Right renal pelvis (tissue), 4 donors: ENCODE measurements around the gene NFATC2. TPM values are rescaled to one million over a fixed set of nuclear protein-coding genes. Genes with fewer than 3 reads are reported as not detected.

ENCODE experiments used
- DNase-seq, 4 donors: peaks; one replicate each; pipeline ENCODE4 v3.0.0-alpha.2; 2013; ENCODE audit warnings: low read depth in 4 of 4, low spot score in 3 of 4, missing footprints in 1 of 4
- polyA plus RNA-seq, 4 donors: library from polyadenylated mRNA; unstranded; fragments of 120-200 nt; gene quantifications; one replicate each; pipeline ENCODE4 v1.2.1, GENCODE V29; 2013; ENCODE audit not compliant: insufficient read length in 4 of 4

NFATC2 gene
- polyA plus RNA-seq, 4 donors, result 1.7 to 2.7 (median 1.7) TPM

DNA sequence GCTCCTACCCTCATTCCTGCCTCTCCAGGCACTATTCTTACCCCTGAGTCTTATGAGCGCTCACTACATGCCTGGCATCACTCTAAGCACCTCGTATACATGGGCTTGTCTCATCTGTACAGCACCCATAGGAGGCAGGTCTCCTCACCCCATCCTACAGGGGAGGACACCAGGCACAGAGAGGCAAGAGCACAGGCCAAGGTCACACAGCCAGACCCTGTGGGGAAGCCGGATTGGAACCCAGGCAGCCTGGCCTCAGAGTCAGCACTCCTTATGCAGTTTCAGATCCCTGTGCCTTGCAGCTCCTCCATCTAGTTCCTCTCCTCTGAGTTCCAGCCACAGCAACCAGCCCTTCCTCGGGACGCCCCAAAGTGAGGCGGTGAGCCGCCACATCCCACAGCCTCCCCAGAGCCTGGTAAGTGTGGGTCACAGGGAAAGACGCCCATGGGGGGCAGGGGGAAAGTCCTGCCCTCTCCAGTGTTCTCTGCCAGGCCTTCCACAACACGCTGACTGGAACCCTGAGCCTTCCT, 103.3 kb downstream of the NFATC2 start:
- no peak for DNase-seq

GRCh38 chr20:51438136-51438535, 104.4 kb downstream of the NFATC2 start:
- no peak for DNase-seq

DNA sequence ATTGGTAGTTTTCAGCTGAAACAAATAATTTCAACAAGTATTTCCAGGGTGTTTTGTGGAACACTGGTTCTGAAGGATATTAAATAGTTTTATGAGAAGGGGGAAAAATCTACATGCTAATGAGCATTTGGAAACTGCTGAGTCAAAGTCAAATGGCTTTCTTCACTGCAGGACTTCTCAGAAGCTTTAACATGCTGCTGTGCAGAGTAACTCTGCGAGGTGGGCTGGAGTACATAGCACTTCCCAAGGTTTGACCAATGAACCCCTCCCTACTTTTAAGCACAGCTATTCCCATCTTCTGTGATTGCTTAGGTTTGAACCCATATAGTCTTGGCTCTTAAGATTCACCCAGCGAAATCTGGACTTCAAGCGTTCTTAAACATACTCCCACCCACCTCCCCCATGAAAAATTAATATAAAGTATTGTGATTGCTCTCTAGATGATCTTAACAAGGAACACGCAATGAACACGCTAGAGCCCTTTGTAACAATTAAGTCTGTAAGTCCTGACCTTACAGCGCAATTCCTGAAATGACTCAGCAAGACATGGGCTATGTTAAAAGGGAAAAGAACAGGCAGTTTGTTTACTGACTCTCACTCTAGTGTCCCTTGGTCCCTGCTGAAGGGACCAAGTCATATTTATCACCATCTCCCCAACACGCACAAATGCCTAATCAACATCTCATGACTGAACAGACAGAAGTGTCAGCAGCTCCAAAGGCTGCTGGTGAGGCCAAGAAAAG, 105.2 kb downstream of the NFATC2 start:
- DNase-seq, result no peak

DNA sequence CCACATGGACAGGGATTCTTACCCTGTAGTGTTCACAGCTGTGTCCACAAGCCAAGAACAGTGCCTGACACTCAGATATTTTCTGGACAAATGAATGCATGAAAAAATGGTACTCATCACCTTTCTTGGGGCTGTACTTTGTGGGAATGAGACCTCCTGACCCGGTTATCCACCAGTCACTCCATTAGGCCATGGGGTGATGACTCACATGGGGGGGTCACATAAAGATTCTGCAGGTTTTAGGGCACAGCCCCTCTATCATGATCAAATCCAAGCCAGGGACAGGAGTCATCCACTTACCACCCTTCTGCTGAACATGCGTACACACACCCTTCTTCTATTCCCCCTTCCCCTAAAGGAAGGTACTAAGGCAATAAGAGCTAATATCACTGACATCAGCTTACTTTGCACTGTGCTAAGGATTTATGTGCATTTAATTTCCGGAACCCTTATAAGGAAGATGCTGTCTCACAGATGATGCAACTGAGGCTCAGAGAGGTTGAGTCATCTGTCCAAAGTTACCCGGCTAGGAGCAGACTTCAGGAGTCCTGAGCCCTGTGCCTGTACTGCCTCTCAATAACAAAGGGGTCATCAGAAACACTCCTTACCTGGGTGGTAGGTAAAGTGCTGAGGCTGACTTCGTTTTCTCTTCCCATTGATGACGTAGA, 107.8 kb downstream of the NFATC2 start:
- no peak for DNase-seq

- no peak for DNase-seq
Measured at GRCh38 chr20:51434026-51434425, 108.5 kb downstream of the NFATC2 start.

DNA sequence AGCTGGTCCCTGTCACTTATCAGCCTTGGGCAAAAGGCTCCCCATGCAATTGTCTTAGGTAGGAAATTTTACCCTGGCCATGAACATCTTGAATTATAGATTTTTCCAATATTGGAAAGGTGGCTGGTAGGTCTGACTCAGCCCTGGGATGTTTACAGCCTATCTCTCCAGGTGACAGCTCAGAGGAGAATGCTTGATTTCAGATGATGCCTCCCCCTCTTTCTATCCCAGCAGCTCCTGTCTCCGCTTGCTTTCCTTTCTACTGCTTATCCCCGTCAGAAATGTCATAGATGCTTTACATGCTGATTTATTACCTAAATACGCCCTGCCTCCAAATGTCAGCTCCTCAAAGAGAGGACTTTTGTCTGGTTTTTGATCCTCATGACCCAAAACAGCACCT, 109.6 kb downstream of the NFATC2 start:
- no peak for DNase-seq

DNA sequence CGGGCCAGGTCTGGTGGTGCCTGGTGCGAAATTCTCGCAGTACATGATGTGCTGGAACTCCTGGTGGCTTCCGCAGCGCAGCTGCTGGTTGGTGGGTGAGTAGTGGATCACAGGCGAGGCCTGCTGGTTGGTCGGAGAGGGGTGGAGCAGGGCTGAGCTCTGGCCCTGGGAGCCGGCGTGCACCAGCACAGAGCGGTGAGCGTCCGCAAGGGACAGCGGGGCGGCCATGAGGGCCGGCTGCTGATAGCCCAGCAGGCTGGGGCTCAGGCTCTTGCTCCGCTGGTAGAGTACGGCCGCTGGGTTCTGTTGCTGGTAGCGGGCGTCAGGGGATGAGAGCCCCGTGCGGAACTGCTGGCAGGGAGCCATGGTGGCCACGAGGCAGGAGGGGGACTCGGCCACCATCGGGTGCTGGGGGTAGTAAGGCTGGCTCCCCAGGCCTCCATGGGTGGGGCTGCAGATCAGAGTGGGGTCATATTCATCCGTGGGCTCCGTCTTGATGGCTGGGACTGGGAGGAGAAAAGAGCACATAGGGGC, 110.2 kb downstream of the NFATC2 start:
- no peak for DNase-seq

GRCh38 chr20:51431321-51431720, 111.2 kb downstream of the NFATC2 start:
- no peak for DNase-seq

GRCh38 chr20:51430198-51430950, 112.1 kb downstream of the NFATC2 start:
- DNase-seq, result no peak

DNA sequence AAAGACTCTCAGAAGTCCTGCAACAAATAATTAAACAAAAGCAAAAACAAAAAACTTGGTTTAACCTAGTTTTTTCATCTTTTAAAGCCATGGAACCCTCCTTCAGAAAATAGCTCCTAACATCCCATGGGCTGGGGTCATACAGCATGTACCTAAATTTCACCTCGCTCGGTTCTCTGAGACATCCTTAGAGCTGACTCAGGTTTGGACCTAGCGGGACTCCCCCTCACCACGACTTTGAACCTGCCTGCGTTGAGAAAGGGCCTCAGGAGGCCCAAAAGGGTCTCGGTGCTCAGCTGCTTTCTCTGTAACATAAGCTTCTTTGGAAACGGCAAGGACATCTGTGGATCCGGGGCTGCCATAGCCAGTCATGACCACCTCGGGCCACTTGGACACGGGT, 112.8 kb downstream of the NFATC2 start:
- no peak for DNase-seq

DNA sequence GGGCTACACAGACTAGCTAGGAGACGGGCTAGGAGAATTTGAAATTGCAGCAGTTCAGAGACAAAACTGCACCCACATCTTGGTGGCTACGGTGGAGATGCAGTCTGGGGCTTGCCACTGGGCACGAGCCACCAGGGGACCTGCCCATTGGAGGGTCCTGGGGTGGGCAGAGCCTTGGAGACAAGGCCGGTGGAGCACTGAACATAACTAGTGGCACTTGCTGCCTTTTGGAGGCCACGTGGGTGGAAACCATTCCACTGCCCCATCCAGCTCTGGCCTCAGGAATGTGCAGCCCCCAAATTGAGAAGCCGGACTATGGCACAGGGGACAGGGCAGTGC, 113.4 kb downstream of the NFATC2 start:
- DNase-seq, result no peak

DNA sequence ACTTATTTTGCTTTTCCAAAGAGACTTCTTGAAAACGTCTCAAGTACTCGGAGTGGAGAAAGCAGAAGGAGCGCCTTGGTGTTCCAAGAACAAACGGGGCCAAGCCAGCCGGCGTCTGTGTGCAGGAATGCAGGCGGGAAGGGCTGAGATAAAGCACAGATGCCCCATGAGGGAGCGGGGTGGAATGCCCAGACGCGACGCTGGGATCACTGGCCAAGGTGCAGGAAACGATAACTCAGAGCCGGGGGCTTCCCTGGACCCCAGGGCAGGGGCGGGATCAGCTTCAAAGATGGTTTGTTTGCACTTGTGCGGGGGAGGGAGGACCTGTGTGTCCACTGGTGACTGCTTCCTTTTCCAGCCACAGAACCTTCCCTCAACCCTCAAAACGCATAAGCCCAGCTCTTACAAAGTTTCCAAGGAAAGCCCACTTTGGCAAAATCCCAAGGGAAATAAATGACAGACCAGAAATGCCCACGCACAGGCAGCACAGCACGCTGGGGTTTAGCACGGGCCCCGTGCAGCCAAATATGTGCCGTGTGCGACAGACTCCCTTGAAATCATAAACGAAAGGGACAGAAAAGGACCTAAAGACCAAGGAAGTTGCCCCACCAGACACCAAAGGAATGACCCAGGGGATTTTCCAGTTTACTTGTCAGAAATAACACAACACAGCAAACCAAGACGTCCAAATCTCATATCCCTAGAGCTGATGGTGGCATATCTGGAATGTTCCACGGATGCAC, 113.9 kb downstream of the NFATC2 start:
- DNase-seq, result peak in 2 of 4 donors; percentile 19 to 25

GRCh38 chr20:51427651-51428291, 114.7 kb downstream of the NFATC2 start:
- no peak for DNase-seq

- no peak for DNase-seq
Measured at GRCh38 chr20:51426718-51427650, 115.5 kb downstream of the NFATC2 start.

- DNase-seq, result no peak
Measured at GRCh38 chr20:51425347-51426106, 117.0 kb downstream of the NFATC2 start.

DNA sequence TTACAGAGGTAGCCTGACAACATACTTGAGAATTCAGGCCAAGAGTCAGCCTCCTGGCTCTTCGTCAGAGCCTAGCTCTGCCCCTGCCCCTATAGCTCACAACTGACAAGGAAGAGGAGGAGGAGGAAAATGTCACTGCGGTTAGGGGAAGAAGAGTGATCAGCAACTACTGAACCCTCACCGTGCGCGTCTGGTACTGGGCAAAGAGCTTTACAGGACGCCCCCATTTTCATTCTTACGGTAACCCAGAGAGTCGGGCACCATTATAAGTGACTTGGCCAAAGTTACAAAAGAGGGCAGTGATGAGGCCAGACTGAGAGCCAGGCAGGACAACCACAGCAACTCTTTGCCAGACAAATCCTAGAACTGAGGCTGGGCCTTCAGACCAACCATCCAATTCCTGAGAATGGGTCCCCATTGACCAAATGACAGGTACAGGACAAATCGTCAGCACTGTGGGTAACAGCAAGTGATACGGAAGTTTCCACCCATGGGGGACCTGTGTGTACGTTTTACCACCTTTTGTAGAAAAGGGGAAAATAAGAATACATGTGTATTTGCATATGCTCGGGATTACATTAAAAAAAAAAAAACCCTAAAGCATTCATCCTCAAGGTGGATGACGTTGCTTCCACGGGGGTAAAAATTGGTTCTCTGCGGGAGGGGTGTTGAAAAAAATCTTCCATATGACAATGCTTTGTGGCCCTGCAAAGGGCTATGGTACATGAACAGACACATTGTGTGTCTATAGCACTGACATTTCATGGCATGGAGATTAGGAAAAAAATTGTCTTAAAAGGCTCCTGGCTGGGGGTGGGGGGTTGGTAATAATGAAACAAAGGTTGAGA, 118.0 kb downstream of the NFATC2 start:
- no peak for DNase-seq

GRCh38 chr20:51423810-51424209, 118.7 kb downstream of the NFATC2 start:
- DNase-seq, result no peak
